Prostate gland (tissue), 2 donors: ENCODE results near the gene ADIPOR2. TPM values are rescaled to one million over a fixed set of nuclear protein-coding genes. Genes with fewer than 3 reads are reported as not detected.

Experiments
- DNase-seq: peaks from one replicate; pipeline ENCODE4 v3.0.0-alpha.2; 2019; ENCODE audit warnings: low spot score
- H3K27ac ChIP-seq, 2 donors: fragments of 200-600 bp; sonication (generic); 2 replicates each; pipeline ENCODE4 v1.5.1; 2017 to 2019
- H3K27me3 ChIP-seq: fragments of 200-600 bp; sonication (generic); replicated peaks from 2 replicates; pipeline ENCODE4 v1.5.1; 2019; ENCODE audit not compliant: insufficient read depth
- H3K36me3 ChIP-seq, 2 donors: fragments of 200-600 bp; sonication (generic); 1 replicate in 1 of 2; 2 replicates in 1 of 2; pipeline versions ENCODE4 v1.5.1 to v1.8.1; 2017 to 2019
- H3K4me1 ChIP-seq: fragments of 200-600 bp; sonication (generic); replicated peaks from 2 replicates; pipeline ENCODE4 v1.5.1; 2019
- H3K4me3 ChIP-seq, 2 donors: fragments of 200-600 bp; sonication (generic); 2 replicates each; pipeline ENCODE4 v1.5.1; 2017 to 2019
- H3K9me3 ChIP-seq: fragments of 200-600 bp; sonication (generic); 2 replicates; pipeline ENCODE4 v1.5.1; 2017
- CTCF ChIP-seq, 4 experiments: fragments of 200-600 bp in 2 of 4; fragments of 450-650 bp in 2 of 4; sonication (generic) in 2 of 4; IDR thresholded peaks; 1 replicate in 3 of 4; 2 replicates in 1 of 4; pipeline ENCODE4 v1.5.1; 2016 to 2019; ENCODE audit warnings: antibody characterized with exemption in 4 of 4, mild to moderate bottlenecking in 2 of 4, moderate library complexity in 2 of 4
- POLR2A ChIP-seq: fragments of 450-650 bp; IDR thresholded peaks from one replicate; pipeline ENCODE4 v1.6.1; 2016; ENCODE audit warnings: antibody characterized with exemption, mild to moderate bottlenecking
- POLR2AphosphoS5 ChIP-seq: sonication (generic); formaldehyde crosslinking; IDR thresholded peaks from one replicate; pipeline ENCODE4 v1.6.1; 2017; ENCODE audit warnings: antibody characterized with exemption
- WGBS: methylation state at CpG from one replicate; pipeline ENCODE4 v1.1.5; 2018; 5-methylcytosine and 5-hydroxymethylcytosine counted together
- intact Hi-C: fragments of 100-400 bp; cut with DNase I; formaldehyde crosslinking; loops from one replicate; pipeline ENCODE4 v1.14.2; 2022
- total RNA-seq, 2 donors: library from RNA; depleted of rRNA; stranded (reverse); fragments of >200 nt; gene quantifications; one replicate each; pipeline ENCODE4 v1.1.0, GENCODE V29; 2016

Gene ADIPOR2
- total RNA-seq, 2 donors from 2014 or later = 23.7 to 46.2 TPM

GRCh38 chr12:1827826-1828805 lies 137.2 kb downstream of the ADIPOR2 start:
- no peaks in the 10 kb centered on the region for H3K27me3 ChIP-seq
- no peak for DNase-seq
- H3K27ac ChIP-seq = no peak overlapping the region
- H3K9me3 ChIP-seq = no peaks in the 10 kb centered on the region
- no peaks in the 10 kb centered on the region for H3K4me1 ChIP-seq
- no peak for TF ChIP-seq CTCF (IDR thresholded peaks at IDR 0.05)
- no peak for TF ChIP-seq POLR2AphosphoS5
- no peak for TF ChIP-seq POLR2A
- 86% methylated on average over 38 of the region's 38 CpGs for WGBS
- no peaks in the 10 kb centered on the region for H3K36me3 ChIP-seq
- intact Hi-C loops = no loop called here
- H3K4me3 ChIP-seq = no peak overlapping the region

GRCh38 chr12:1828856-1829255 lies 138.0 kb downstream of the ADIPOR2 start:
- TF ChIP-seq CTCF (IDR thresholded peaks at IDR 0.05) (no peak), POLR2AphosphoS5 (no peak), POLR2A (no peak)
- H3K4me3 ChIP-seq = no peak overlapping the region
- WGBS = 80% methylated on average over 16 of the region's 16 CpGs
- H3K9me3 ChIP-seq = no peaks in the 10 kb centered on the region
- H3K27ac ChIP-seq = no peak overlapping the region
- no peaks in the 10 kb centered on the region for H3K4me1 ChIP-seq
- no peaks in the 10 kb centered on the region for H3K27me3 ChIP-seq
- H3K36me3 ChIP-seq = no peaks in the 10 kb centered on the region
- intact Hi-C loops = no loop called here
- DNase-seq = no peak

GRCh38 chr12:1829306-1829900 lies 138.5 kb downstream of the ADIPOR2 start:
- intact Hi-C loops = no loop called here

GRCh38 chr12:1830401-1830845 lies 139.6 kb downstream of the ADIPOR2 start:
- Histone ChIP-seq H3K4me1 (no peaks in the 10 kb centered on the region), H3K9me3 (no peaks in the 10 kb centered on the region), H3K36me3 (no peaks in the 10 kb centered on the region), H3K27ac (no peak overlapping the region), H3K27me3 (no peaks in the 10 kb centered on the region), H3K4me3 (no peak overlapping the region)
- DNase-seq = no peak
- intact Hi-C loops = no loop called here
- 16% methylated on average over 3 of the region's 3 CpGs for WGBS
- TF ChIP-seq POLR2AphosphoS5 (no peak), POLR2A (no peak), CTCF (IDR thresholded peaks at IDR 0.05) (no peak)

More at GRCh38 chr12:1829306-1829900, 138.5 kb downstream of the ADIPOR2 start:
- H3K4me3 ChIP-seq = no peak overlapping the region
- no peaks in the 10 kb centered on the region for H3K9me3 ChIP-seq
- H3K36me3 ChIP-seq = no peaks in the 10 kb centered on the region
- H3K27ac ChIP-seq = no peak overlapping the region
- TF ChIP-seq POLR2A (no peak), CTCF (IDR thresholded peaks at IDR 0.05) (no peak), POLR2AphosphoS5 (no peak)
- no peaks in the 10 kb centered on the region for H3K27me3 ChIP-seq
- DNase-seq = no peak
- WGBS = 89% methylated on average over 11 of the region's 11 CpGs
- no peaks in the 10 kb centered on the region for H3K4me1 ChIP-seq
